K562 (cell line): ENCODE data around the gene WDR91. TPM values are rescaled to one million over a fixed set of nuclear protein-coding genes. Genes with fewer than 3 reads are reported as not detected.

ENCODE experiments used
- ASH1L ChIP-seq: fragments of 450-650 bp; IDR thresholded peaks from 2 replicates; pipeline ENCODE4 v1.6.1; 2018; ENCODE audit warnings: borderline replicate concordance, mild to moderate bottlenecking, low read depth; ENCODE audit not compliant: partially characterized antibody
- DPF2 ChIP-seq: fragments of 450-650 bp; IDR thresholded peaks from 2 replicates; pipeline ENCODE4 v1.6.1; 2016
- ETS1 ChIP-seq: conservative IDR thresholded peaks from 2 replicates; pipeline ENCODE4 v1.6.1; 2011; ENCODE audit warnings: low read depth, mild to moderate bottlenecking, low read length; ENCODE audit not compliant: control insufficient read depth
- FOXP1 ChIP-seq: sonication (generic); formaldehyde crosslinking; IDR thresholded peaks from 2 replicates; pipeline ENCODE4 v1.8.0; 2022; ENCODE audit warnings: mild to moderate bottlenecking, missing genetic modification reagents
- PHF21A ChIP-seq: fragments of 450-650 bp; IDR thresholded peaks from 2 replicates; pipeline ENCODE4 v1.6.1; 2017; ENCODE audit warnings: low read depth, borderline replicate concordance
- RBM22 ChIP-seq: fragments of 200-400 bp; formaldehyde crosslinking; IDR thresholded peaks from 2 replicates; pipeline ENCODE4 v1.6.1; 2018; ENCODE audit warnings: low read length, low read depth; ENCODE audit not compliant: poor library complexity, severe bottlenecking
- RREB1 ChIP-seq: fragments of 250-450 bp; sonication (Bioruptor Pico); IDR thresholded peaks from 2 replicates; pipeline ENCODE4 v1.4.0; 2020
- SRF ChIP-seq, 2 experiments: fragments of 250-450, 450-650 bp in 1 of 2; sonication (Bioruptor Pico) in 1 of 2; sonication (generic) in 1 of 2; formaldehyde crosslinking; IDR thresholded peaks; 2 replicates each; pipeline versions ENCODE4 v1.5.0 to v1.5.1; 2020 to 2022; ENCODE audit warnings: mild to moderate bottlenecking in 1 of 2, missing genetic modification reagents in 1 of 2
- SUPT5H ChIP-seq: fragments of 450-650 bp; IDR thresholded peaks from 2 replicates; pipeline ENCODE4 v1.6.1; 2016
- TAF7 ChIP-seq: fragments of 450-650 bp; IDR thresholded peaks from 2 replicates; pipeline ENCODE4 v1.6.1; 2016; ENCODE audit warnings: missing genetic modification characterization, missing compliant biosample characterization
- TBL1XR1 ChIP-seq, 2 experiments: IDR thresholded peaks; 2 replicates each; pipeline ENCODE4 v1.6.1; 2012; ENCODE audit warnings: improper control_type of control experiment in 2 of 2, low read length in 2 of 2, mild to moderate bottlenecking in 1 of 2
- ZBTB11 ChIP-seq, 3 experiments: fragments of 200-800 bp in 1 of 3; fragments of 250-450 bp in 1 of 3; fragments of 450-650 bp in 1 of 3; sonication (Bioruptor Pico) in 1 of 3; sonication (Bioruptor generic) in 1 of 3; formaldehyde crosslinking in 1 of 3; IDR thresholded peaks; 2 replicates each; pipeline versions ENCODE4 v1.6.1 to v1.8.0; 2016 to 2022; ENCODE audit warnings: mild to moderate bottlenecking in 2 of 3, missing genetic modification characterization in 2 of 3, missing compliant biosample characterization in 1 of 3, moderate library complexity in 1 of 3
- ZNF324 ChIP-seq: fragments of 250-450 bp; sonication (Bioruptor Pico); IDR thresholded peaks from 2 replicates; pipeline ENCODE4 v1.4.0; 2020; ENCODE audit warnings: mild to moderate bottlenecking
- ZNF76 ChIP-seq: fragments of 250-450 bp; sonication (Bioruptor Pico); IDR thresholded peaks from 2 replicates; pipeline ENCODE4 v1.4.0; 2020; ENCODE audit warnings: mild to moderate bottlenecking, moderate library complexity, borderline replicate concordance
- polyA plus RNA-seq, 8 experiments: library from polyadenylated mRNA; depleted of rRNA in 4 of 8; stranded (reverse) in 5 of 8; unstranded in 3 of 8; fragments of >200 nt; fragmentation: Nextera tagmentation in 2 of 8; fragmentation: Illumina TruSeq in 1 of 8; extraction: Ambion mirVana in 2 of 8; extraction: Trizol in 1 of 8; gene quantifications; 2 replicates each; pipeline versions ENCODE4 v1.2.1 to v1.2.3, GENCODE V29; 2011 to 2014; ENCODE audit warnings: inconsistent platforms in 1 of 8, missing spikeins in 1 of 8
- total RNA-seq, 7 experiments: library from RNA; depleted of rRNA in 6 of 7; stranded (reverse); fragments of >200 nt in 6 of 7; fragmentation: Illumina TruSeq in 2 of 7; extraction: Trizol in 2 of 7; gene quantifications; 2 replicates each; pipeline versions ENCODE4 v1.2.1 to v1.2.3, GENCODE V29; 2011 to 2021; ENCODE audit warnings: low replicate concordance in 1 of 7

Gene WDR91
- total and polyA plus RNA-seq, 9 of the 15 experiments (the other 6 are each of a cell fraction or from before 2014, with no cell fraction given), result 1.9 to 18.2 (median 9.8) TPM

- TF ChIP-seq ZNF324 (CRISPR knock-in tag) (no peak), RBM22 (no peak), DPF2 (no peak), PHF21A (no peak), ZNF76 (CRISPR knock-in tag) (peak; percentile 54; the same call in 1 of the 2 replicates), TBL1XR1 (IDR thresholded peaks at IDR 0.05; ENCODE audit: low read length in 2 of 2) (no peak), ETS1 (no peak), SUPT5H (peak; percentile 93), SRF (CRISPR knock-in tag; IDR thresholded peaks at IDR 0.05) (no peak), ASH1L (no peak), FOXP1 (CRISPR knock-in tag) (peak; percentile 32), TAF7 (tag) (peak; percentile 93), ZBTB11 (CRISPR knock-in tag; IDR thresholded peaks at IDR 0.05) (peak in 2 of 3 experiments; percentile 27 to 75; a peak in 3 of 6 replicates), RREB1 (CRISPR knock-in tag) (peak; percentile 57)
Observed at GRCh38 chr7:135211179-135211945, at the start of gene WDR91 (continued).
